Fibroblast of skin of scalp (primary cell): ENCODE data around the gene ZNF644. TPM values are rescaled to one million over a fixed set of nuclear protein-coding genes. Genes with fewer than 3 reads are reported as not detected.
"Not testable (repeated sequence)": the region's sequence is repeated elsewhere in the genome, so short reads cannot be mapped to it uniquely, and the experiment has no call there.

Source experiments
- DNase-seq: peaks from one replicate; pipeline ENCODE4 v3.0.0-alpha.2; 2013
- polyA plus RNA-seq, 2 experiments: library from polyadenylated mRNA; unstranded; fragments of 120-200 nt; gene quantifications; one replicate each; pipeline ENCODE4 v1.2.1, GENCODE V29; 2013; ENCODE audit not compliant: insufficient read length in 2 of 2

Gene ZNF644
- polyA plus RNA-seq (2013, experiment 1 of 2; ENCODE audit: insufficient read length): 23.5 TPM
- polyA plus RNA-seq (2013, experiment 2 of 2; ENCODE audit: insufficient read length): 26.2 TPM

DNA sequence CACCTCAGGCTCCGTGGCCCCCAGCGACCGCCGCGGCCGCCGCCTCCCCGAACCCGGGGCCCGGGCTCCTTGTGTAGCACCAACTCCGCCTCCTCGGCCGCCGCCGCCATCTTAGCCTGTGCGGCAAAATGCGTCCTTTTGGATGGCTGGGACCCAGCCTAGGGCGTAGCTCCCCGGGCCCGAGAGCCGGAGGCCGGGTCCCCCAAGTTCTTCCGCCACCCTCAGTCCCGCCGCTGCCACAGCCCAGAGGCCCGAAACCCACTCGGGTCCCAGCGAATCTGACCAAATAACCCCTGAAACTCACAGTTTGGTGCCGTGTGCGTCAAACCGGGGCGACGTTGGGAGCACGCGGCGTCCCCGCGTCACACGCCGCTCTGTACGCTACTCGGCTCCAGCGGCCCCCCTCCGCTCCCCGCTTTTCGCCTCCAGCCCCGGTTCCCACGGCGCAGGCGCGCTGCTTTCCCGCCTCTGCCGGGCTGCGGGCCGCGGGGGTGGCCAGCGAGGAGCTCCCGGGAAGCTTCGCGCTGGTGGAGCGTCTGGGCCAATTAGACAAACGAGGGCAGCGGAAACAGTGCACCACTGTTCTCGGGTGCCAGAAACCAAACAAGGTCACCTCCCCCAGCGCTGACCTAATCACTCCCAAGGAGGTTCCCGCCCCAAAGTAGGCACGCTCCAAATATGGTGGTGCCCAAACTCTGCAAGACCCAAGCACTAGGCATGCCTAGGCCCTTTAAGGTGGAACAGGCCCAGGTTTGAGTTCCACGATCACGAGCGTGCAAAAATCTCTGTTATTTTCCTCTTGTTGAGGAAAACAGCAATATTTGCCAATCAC lies at the start of gene ZNF644:
ZNF644 (minus strand) TSS at position 350 of the 832 bp plus-strand sequence. CDS start 39,682 bp downstream, outside the sequence.
- peak; percentile 95 for DNase-seq

GRCh38 chr1:91070298-91070697 lies 48.5 kb upstream of the ZNF644 start:
- DNase-seq: no peak

GRCh38 chr1:91066538-91066937 lies 44.7 kb upstream of the ZNF644 start:
- DNase-seq: no peak

GRCh38 chr1:91065337-91065736 lies 43.5 kb upstream of the ZNF644 start:
- no peak for DNase-seq

DNA sequence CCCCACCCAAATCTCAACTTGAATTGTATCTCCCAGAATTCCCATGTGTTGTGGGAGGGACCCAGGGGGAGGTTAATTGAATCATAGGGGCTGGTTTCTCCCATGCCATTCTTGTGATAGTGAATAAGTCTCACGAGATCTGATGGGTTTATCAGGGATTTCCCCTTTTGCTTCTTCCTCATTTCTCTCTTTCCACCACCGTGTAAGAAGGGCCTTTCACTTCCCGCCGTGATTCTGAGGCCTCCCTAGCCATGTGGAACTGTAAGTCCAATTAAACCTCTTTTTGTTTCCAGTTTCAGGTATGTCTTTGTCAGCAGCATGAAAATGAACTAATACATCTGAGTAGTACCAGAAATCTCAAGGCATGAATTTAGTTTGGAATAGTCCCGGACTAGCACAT lies 41.6 kb upstream of the ZNF644 start:
- DNase-seq: not testable (repeated sequence)

DNA sequence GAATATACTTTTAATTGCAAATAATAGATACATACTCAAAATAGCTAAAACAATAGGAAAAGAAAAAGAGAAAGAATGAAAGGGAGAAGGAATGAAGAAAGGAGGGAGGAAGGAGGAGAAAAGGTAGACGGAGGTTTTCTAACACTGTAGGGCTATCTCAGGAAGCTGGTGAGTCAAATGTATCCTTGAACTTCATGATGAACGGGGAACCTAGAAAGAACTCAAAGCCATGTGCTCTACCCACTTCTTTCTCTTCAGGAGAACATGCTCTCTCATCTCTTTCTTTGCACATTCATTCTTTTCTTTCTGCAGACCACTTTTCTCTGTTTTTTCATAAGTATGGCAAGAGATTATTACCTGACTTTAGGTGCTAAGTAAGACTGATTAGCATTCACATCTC lies 37.3 kb upstream of the ZNF644 start:
- no peak for DNase-seq

DNA sequence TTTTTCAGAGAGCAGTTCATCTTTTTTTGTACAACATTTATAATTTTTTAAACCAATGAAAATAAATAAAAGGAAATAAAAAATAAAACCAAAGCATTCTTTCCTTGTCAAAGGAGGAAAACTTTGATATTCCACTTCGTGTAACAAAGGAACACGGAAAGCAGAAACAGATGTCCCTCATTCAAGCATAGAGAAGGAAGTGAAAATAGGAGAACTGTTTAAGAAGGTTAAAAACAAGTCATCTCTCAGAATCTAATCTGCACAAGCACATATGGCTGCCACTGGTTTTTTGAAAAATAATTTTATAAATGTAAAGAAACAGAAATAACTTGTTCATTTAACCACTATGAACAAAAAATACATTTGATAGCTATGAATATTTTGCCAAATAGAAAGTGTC lies 35.9 kb upstream of the ZNF644 start:
- no peak for DNase-seq

DNA sequence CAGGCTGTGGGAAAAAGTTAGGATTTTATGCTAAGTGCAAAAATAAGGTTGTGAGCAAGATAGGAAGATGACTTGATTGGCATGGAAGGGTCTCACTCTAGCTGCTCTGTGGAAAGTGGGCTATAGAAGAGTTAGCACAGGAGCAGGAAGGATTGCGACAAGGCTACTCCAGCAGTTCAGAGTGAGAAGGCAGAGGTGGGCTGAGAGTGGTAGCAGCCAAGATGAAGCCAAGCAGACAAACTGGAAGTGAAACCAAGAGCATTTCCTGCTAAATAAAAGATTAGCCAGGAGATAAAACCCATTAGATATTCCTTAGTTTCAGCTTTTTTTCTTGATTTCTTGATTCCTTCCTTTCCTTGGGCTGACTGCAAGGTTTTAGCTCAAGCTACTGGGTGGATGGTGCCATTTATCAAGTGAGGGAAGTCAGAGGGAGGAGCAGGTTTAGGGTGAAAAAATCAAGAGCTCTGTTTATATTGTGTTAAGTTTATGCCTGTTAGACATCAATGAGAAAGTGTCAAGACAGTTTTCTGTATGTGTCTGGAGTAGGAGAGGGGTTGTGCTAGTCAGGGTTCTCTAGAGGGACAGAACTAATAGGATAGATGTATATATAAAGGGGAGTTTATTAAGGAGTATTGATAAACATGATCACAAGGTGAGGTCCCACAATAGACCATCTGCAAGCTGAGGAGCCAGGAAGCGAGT lies 33.1 kb upstream of the ZNF644 start:
- no peak for DNase-seq

GRCh38 chr1:91053630-91054029 lies 31.8 kb upstream of the ZNF644 start:
- no peak for DNase-seq

DNA sequence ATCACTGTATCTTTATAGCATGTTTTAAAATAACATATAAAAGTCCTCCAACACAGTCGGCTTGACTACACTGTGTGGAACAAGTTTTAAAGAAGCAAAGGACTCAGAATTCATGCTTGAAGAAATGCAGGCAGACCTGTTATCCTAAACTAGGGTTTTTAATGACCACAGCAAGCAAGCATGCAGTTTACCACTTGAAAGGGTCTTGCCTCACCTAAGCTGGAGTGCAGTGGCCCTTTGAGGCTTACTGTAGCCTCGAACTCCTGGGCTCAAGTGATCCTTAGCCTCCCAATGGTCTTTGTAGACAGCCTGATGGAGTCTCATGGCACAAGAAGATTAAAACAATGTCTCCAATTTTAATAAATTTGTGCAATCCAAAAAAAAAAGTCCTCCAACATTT lies 27.7 kb upstream of the ZNF644 start:
- not testable (repeated sequence) for DNase-seq

GRCh38 chr1:91046766-91047165 lies 24.9 kb upstream of the ZNF644 start:
- no peak for DNase-seq

DNA sequence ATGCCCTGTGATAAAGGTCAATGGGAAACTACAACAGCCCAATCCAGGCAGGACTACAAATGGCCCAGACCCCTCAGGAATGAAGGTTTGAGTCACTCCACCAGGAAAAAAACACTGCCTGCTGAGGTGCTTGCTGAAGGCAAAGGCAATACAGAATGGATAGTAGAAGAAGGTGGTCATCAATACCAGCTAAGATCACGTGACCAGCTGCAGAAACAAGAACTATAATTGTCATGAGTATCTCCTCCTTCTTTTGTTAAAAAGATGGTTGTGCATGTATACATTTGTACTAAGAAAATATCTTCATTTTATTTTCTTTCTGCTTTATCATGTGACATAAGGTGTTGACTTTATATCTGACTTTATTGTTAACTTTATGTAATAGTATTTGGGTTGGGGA lies 23.4 kb upstream of the ZNF644 start:
- DNase-seq: no peak

GRCh38 chr1:91044776-91045175 lies 22.9 kb upstream of the ZNF644 start:
- DNase-seq: not testable (repeated sequence)

DNA sequence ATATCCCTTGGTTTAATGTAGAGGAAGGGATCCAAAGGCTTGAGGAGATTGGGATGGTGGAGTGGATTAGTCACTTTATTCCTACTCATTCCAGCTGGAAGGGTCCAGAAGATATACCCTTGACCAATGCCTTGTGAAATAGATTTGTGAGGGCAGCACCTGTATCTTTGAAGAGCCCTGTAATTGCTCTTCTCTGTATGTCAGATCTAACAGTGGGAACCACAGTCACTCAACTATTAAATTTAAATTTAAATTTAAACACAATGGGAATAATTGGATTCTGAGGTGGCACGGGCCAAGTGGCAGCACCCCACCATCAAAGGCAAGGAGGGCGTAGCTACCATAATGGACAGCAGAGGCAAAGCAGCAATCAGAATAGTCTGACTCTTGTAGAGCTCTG lies 20.5 kb upstream of the ZNF644 start:
- not testable (repeated sequence) for DNase-seq

- no peak for DNase-seq
Measured at GRCh38 chr1:91038582-91038981, 16.7 kb upstream of the ZNF644 start.

DNA sequence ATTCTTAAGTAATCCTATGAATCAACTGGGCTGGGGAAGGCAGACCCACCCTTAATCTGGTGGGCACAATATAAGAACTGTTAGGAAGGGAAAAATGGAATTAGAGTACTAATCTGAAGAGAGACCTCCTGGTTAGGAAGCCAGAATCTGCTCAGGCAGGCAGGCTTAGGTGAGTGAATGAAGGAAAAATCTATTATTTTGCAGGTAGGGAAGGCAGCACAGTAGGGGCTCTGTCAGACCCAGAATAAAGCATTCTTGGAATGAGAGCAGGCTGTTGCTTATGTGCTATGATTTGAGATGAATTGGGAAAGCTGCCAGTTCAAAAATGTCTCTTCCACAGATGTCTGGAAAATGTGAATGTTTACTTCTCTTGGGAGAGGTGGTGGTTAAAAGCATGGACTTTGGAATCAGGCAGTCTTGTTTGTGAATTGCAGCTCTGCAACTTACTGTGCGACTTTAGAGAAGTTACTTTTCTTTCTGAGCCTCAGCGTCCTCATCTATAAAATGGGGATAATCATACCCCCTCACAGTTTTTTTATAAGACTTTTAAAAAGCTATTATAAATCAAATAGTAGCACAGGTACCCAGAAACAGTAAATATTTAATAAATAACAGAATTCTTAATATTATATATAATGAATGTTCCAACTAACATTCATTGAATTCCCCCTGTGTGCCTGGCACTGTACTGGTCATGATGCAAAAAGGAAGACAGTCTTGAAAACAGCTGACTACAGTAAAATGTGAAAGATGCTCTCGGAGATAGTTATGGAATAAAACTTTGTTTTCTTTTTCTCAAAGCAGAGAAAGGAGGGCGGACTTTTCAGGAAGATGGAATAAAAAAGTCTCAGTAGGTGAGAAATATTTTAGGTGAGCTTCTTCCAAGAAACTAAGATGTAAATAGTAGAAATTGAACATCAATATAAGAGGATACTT lies 15.3 kb upstream of the ZNF644 start:
- peak; percentile 27 for DNase-seq

GRCh38 chr1:91032349-91032748 lies 10.5 kb upstream of the ZNF644 start:
- DNase-seq: no peak

- DNase-seq: no peak
Measured at GRCh38 chr1:91031081-91031480, 9.2 kb upstream of the ZNF644 start.

DNA sequence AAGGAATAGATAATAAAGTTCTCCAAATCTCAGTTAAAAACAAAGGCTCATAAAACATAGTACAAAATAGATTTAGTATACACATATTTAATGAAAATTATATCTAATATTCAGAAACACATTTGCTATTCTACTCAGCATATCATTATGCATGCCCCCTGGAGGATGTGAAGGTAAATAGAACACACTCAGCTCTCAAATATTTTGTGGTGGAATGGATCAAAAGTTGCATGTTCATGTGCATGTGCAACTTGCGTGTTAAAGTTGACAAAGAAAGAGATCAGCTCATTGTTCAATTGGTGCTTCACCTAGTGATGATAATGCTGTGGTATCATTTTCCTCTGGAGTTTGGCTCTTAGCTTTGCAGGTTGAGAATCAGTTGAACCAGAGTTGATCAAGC lies 4.9 kb upstream of the ZNF644 start:
- DNase-seq: peak; percentile 19

GRCh38 chr1:91026320-91026719 lies 4.5 kb upstream of the ZNF644 start:
- DNase-seq: no peak

GRCh38 chr1:91024481-91025119 lies 2.8 kb upstream of the ZNF644 start:
- no peak for DNase-seq

DNA sequence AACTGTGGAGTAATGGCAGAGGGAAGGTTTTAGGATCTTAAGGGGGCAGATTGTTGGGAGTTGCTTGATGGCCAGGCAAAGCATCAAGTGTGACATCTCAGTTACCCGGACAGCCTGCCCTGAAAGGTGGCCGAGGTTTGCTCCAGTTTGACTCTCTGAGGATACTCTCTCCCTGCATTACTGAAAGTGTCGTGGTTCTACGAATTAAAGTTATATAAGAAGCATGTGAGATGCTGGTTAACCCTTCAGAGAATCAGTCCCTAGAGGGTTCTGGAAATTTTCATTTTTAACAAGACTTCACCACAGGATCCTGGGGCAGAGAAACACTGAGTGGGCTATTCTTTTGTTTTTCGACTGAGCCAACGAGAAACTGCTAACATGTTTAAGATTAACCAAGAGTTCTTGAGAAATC lies 689 bp upstream of the ZNF644 start:
- no peak for DNase-seq
